HepG2 (cell line): ENCODE results near the gene KRTAP3-2. TPM values are rescaled to one million over a fixed set of nuclear protein-coding genes. Genes with fewer than 3 reads are reported as not detected.

ENCODE experiments used
- CBFB ChIP-seq: sonication (generic); formaldehyde crosslinking; IDR thresholded peaks from 2 replicates; pipeline ENCODE4 v1.4.0; 2020; ENCODE audit warnings: missing genetic modification reagents
- GZF1 ChIP-seq: sonication (generic); formaldehyde crosslinking; IDR thresholded peaks from 2 replicates; pipeline ENCODE4 v1.5.1; 2020; ENCODE audit warnings: mild to moderate bottlenecking, missing genetic modification reagents
- KMT2A ChIP-seq: sonication (generic); formaldehyde crosslinking; IDR thresholded peaks from 2 replicates; pipeline ENCODE4 v1.4.0; 2020; ENCODE audit warnings: missing genetic modification reagents
- MLLT10 ChIP-seq: sonication (generic); formaldehyde crosslinking; IDR thresholded peaks from 2 replicates; pipeline ENCODE4 v1.4.0; 2020; ENCODE audit warnings: missing genetic modification reagents
- NPAS2 ChIP-seq: sonication (generic); formaldehyde crosslinking; IDR thresholded peaks from 2 replicates; pipeline ENCODE4 v1.8.0; 2022; ENCODE audit warnings: mild to moderate bottlenecking, missing genetic modification reagents, borderline replicate concordance
- ONECUT2 ChIP-seq: sonication (generic); formaldehyde crosslinking; IDR thresholded peaks from 2 replicates; pipeline ENCODE4 v1.4.0; 2020; ENCODE audit warnings: missing genetic modification reagents
- PCBP2 ChIP-seq: fragments of 200-400 bp; formaldehyde crosslinking; optimal IDR thresholded peaks from 2 replicates; pipeline ENCODE3; 2018; ENCODE audit warnings: low read length, low read depth; ENCODE audit not compliant: poor library complexity, severe bottlenecking
- XBP1 ChIP-seq: sonication (generic); formaldehyde crosslinking; IDR thresholded peaks from 2 replicates; pipeline ENCODE4 v1.5.0; 2020; ENCODE audit warnings: missing genetic modification reagents
- ZBTB20 ChIP-seq: sonication (generic); formaldehyde crosslinking; IDR thresholded peaks from 2 replicates; pipeline ENCODE4 v1.8.1; 2023; ENCODE audit warnings: missing genetic modification reagents, low read depth, mild to moderate bottlenecking, borderline replicate concordance
- ZNF234 ChIP-seq: sonication (generic); formaldehyde crosslinking; conservative IDR thresholded peaks from 2 replicates; pipeline ENCODE4 v1.5.1; 2020; ENCODE audit warnings: mild to moderate bottlenecking, missing genetic modification reagents
- ZNF432 ChIP-seq: sonication (generic); formaldehyde crosslinking; IDR thresholded peaks from 2 replicates; pipeline ENCODE4 v1.5.0; 2020; ENCODE audit warnings: missing genetic modification reagents, mild to moderate bottlenecking, borderline replicate concordance
- ZNF589 ChIP-seq: sonication (generic); formaldehyde crosslinking; conservative IDR thresholded peaks from 2 replicates; pipeline ENCODE4 v1.8.0; 2022; ENCODE audit warnings: mild to moderate bottlenecking, moderate library complexity, missing genetic modification reagents
- ZNF720 ChIP-seq: sonication (generic); formaldehyde crosslinking; IDR thresholded peaks from 2 replicates; pipeline ENCODE4 v1.4.0; 2020; ENCODE audit warnings: missing genetic modification reagents
- ZNF816 ChIP-seq: sonication (generic); formaldehyde crosslinking; IDR thresholded peaks from 2 replicates; pipeline ENCODE4 v1.8.0; 2022; ENCODE audit warnings: missing genetic modification reagents, mild to moderate bottlenecking, borderline replicate concordance
- polyA plus RNA-seq, 8 experiments: library from polyadenylated mRNA; depleted of rRNA in 3 of 8; stranded (reverse) in 7 of 8; unstranded in 1 of 8; fragments of >200 nt; fragmentation: Illumina TruSeq in 4 of 8; extraction: Trizol in 4 of 8; gene quantifications; 2 replicates each; pipeline versions ENCODE4 v1.2.1 to v1.2.3, GENCODE V29; 2011 to 2016; ENCODE audit warnings: low read depth in 4 of 8, missing spikeins in 1 of 8, mixed read lengths in 1 of 8; ENCODE audit not compliant: insufficient read depth in 1 of 8
- total RNA-seq, 5 experiments: library from RNA; depleted of rRNA; stranded (reverse); fragments of >200 nt; fragmentation: Illumina TruSeq; extraction: Trizol; gene quantifications; 2 replicates each; pipeline ENCODE4 v1.2.3, GENCODE V29; 2016; ENCODE audit warnings: low read depth in 1 of 5
- TF ChIP-seq, protein P1 (sequence below): IDR thresholded peaks from 2 replicates; pipeline ENCODE4 v1.4.0; 2020; ENCODE audit warnings: mild to moderate bottlenecking, missing genetic modification reagents
- TF ChIP-seq, protein P2 (sequence below): sonication (generic); formaldehyde crosslinking; IDR thresholded peaks from 2 replicates; pipeline ENCODE4 v1.8.0; 2022; ENCODE audit warnings: missing genetic modification reagents, low read depth, mild to moderate bottlenecking, borderline replicate concordance
- TF ChIP-seq, protein P3 (sequence below): sonication (generic); formaldehyde crosslinking; IDR thresholded peaks from 2 replicates; pipeline ENCODE4 v1.5.0; 2020; ENCODE audit warnings: missing genetic modification reagents, mild to moderate bottlenecking, borderline replicate concordance
- TF ChIP-seq, protein P4 (sequence below): sonication (generic); formaldehyde crosslinking; IDR thresholded peaks from 2 replicates; pipeline ENCODE4 v1.4.0; 2020; ENCODE audit warnings: mild to moderate bottlenecking, missing genetic modification reagents, borderline replicate concordance
- TF ChIP-seq, protein P5 (sequence below): sonication (generic); formaldehyde crosslinking; IDR thresholded peaks from 2 replicates; pipeline ENCODE4 v1.9.0; 2021; ENCODE audit warnings: missing genetic modification reagents, mild to moderate bottlenecking, borderline replicate concordance

The KRTAP3-2 gene
- total and polyA plus RNA-seq, 2 of the 13 experiments (the other 11 are each of a cell fraction or from before 2014, with no cell fraction given), result not detected

DNA sequence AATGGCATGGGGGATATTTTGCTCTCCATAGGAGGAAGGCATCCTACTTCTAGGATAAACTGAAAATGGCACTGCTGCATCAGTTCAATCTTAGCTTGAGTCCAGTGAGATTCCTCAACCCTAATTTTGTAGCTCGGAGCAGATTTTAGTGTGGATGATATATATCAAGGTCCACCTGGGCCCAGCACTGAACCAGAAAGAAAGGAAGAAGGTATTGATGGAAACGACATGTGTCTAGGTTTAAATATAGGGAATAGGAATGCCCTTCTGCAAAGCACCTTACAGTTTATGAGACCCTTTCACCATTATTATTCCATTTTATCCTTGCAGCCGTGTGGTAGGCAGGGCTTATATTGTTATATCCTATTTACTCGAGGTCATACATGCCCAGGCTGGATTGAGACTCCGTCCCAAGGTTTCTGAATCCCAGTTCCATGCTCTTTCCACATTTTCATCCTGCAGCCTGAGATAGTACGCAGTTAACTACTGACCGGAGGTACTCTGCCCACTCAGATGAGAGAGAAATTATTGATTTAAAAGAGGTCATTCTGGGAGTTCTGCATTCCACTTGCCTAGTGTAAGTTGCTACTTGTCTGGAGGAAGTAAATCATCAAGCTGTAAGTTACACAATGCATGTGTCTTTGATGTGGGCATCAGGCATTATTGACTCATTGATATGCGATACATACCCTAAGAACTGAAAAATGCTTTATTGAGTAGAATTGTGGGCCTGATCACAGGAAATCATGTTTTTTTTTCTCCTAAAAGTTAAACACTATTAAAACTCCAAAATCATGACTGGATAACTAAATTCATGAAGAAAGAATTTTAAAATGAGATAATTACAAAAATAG lies 43.1 kb downstream of the KRTAP3-2 start (continued):
- no peak for TF ChIP-seq PCBP2
- TF ChIP-seq ZNF589 (CRISPR knock-in tag), result 0 out of 2 replicates have a peak, but pooled peaks have one; percentile 57
- no peak for TF ChIP-seq ZNF720
- TF ChIP-seq, protein P1, sequence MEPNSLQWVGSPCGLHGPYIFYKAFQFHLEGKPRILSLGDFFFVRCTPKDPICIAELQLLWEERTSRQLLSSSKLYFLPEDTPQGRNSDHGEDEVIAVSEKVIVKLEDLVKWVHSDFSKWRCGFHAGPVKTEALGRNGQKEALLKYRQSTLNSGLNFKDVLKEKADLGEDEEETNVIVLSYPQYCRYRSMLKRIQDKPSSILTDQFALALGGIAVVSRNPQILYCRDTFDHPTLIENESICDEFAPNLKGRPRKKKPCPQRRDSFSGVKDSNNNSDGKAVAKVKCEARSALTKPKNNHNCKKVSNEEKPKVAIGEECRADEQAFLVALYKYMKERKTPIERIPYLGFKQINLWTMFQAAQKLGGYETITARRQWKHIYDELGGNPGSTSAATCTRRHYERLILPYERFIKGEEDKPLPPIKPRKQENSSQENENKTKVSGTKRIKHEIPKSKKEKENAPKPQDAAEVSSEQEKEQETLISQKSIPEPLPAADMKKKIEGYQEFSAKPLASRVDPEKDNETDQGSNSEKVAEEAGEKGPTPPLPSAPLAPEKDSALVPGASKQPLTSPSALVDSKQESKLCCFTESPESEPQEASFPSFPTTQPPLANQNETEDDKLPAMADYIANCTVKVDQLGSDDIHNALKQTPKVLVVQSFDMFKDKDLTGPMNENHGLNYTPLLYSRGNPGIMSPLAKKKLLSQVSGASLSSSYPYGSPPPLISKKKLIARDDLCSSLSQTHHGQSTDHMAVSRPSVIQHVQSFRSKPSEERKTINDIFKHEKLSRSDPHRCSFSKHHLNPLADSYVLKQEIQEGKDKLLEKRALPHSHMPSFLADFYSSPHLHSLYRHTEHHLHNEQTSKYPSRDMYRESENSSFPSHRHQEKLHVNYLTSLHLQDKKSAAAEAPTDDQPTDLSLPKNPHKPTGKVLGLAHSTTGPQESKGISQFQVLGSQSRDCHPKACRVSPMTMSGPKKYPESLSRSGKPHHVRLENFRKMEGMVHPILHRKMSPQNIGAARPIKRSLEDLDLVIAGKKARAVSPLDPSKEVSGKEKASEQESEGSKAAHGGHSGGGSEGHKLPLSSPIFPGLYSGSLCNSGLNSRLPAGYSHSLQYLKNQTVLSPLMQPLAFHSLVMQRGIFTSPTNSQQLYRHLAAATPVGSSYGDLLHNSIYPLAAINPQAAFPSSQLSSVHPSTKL (CRISPR knock-in tag), result peak; percentile 100
- TF ChIP-seq, protein P2, sequence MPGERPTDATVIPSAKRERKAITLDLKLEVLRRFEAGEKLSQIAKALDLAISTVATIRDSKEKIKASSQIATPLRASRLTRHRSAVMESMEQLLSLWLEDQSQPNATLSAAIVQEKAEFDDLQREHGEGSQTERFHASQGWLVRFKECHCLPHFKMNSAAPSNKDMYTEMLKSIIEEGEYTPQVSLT (CRISPR knock-in tag), result no peak
- TF ChIP-seq ZBTB20 (CRISPR knock-in tag), result peak; percentile 100
- peak; percentile 100 for TF ChIP-seq CBFB (CRISPR knock-in tag)
- TF ChIP-seq, protein P3, sequence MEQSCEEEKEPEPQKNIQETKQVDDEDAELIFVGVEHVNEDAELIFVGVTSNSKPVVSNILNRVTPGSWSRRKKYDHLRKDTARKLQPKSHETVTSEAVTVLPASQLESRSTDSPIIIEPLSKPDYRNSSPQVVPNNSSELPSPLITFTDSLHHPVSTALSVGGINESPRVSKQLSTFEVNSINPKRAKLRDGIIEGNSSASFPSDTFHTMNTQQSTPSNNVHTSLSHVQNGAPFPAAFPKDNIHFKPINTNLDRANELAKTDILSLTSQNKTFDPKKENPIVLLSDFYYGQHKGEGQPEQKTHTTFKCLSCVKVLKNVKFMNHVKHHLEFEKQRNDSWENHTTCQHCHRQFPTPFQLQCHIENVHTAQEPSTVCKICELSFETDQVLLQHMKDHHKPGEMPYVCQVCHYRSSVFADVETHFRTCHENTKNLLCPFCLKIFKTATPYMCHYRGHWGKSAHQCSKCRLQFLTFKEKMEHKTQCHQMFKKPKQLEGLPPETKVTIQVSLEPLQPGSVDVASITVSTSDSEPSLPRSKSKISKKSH (CRISPR knock-in tag), result no peak
- TF ChIP-seq MLLT10 (CRISPR knock-in tag), result no peak
- TF ChIP-seq ONECUT2 (CRISPR knock-in tag), result peak; percentile 100
- no peak for TF ChIP-seq ZNF432 (CRISPR knock-in tag)
- TF ChIP-seq ZNF816 (CRISPR knock-in tag), result peak; percentile 96; the same call in 1 of the 2 replicates
- no peak for TF ChIP-seq NPAS2 (CRISPR knock-in tag)
- no peak for TF ChIP-seq XBP1
- TF ChIP-seq, protein P4, sequence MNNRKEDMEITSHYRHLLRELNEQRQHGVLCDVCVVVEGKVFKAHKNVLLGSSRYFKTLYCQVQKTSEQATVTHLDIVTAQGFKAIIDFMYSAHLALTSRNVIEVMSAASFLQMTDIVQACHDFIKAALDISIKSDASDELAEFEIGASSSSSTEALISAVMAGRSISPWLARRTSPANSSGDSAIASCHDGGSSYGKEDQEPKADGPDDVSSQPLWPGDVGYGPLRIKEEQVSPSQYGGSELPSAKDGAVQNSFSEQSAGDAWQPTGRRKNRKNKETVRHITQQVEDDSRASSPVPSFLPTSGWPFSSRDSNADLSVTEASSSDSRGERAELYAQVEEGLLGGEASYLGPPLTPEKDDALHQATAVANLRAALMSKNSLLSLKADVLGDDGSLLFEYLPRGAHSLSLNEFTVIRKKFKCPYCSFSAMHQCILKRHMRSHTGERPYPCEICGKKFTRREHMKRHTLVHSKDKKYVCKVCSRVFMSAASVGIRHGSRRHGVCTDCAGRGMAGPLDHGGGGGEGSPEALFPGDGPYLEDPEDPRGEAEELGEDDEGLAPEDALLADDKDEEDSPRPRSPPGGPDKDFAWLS (CRISPR knock-in tag), result no peak
- TF ChIP-seq ZNF234, result no peak
- peak; percentile 60; the same call in 1 of the 2 replicates for TF ChIP-seq GZF1
- TF ChIP-seq KMT2A (CRISPR knock-in tag), result peak; percentile 58; the same call in 1 of the 2 replicates
- TF ChIP-seq, protein P5, sequence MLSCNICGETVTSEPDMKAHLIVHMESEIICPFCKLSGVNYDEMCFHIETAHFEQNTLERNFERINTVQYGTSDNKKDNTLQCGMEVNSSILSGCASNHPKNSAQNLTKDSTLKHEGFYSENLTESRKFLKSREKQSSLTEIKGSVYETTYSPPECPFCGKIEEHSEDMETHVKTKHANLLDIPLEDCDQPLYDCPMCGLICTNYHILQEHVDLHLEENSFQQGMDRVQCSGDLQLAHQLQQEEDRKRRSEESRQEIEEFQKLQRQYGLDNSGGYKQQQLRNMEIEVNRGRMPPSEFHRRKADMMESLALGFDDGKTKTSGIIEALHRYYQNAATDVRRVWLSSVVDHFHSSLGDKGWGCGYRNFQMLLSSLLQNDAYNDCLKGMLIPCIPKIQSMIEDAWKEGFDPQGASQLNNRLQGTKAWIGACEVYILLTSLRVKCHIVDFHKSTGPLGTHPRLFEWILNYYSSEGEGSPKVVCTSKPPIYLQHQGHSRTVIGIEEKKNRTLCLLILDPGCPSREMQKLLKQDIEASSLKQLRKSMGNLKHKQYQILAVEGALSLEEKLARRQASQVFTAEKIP (CRISPR knock-in tag), result no peak
